Hematopoietic multipotent progenitor cell treated with erythropoietin and hydrocortisone succinate and interleukin-3 and kit ligand, for 17 days (in vitro differentiated cells): ENCODE data around the gene PGF.

Experiments
- DNase-seq: peaks from one replicate; pipeline ENCODE4 v3.0.0-alpha.2; 2015; ENCODE audit warnings: low spot score

The PGF gene

GRCh38 chr14:74898694-74899093 is 56.7 kb downstream of the PGF start:
- no peak for DNase-seq

GRCh38 chr14:74898083-74898482 is 57.3 kb downstream of the PGF start:
- no peak for DNase-seq

GRCh38 chr14:74897642-74898041 is 57.8 kb downstream of the PGF start:
- DNase-seq, result no peak

DNA sequence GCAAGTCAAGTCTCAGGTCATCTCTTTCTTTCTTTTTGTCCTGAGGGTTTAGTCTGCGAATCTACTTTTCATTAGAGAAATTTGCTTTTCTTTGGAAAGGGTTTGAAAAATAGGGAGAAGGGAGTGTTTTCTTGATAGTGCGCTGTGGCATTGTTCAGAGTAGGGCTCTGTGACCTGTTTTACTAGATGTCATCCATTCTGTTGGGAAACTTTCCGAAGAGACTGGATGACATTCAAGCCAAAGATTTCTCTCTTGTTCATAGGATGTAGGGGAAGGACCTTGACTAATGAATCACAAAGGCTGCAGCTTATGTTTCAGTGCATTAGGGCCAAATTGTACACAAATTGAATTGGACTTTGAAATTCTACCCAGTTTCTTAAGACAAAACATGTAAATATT is 59.0 kb downstream of the PGF start:
- no peak for DNase-seq

DNA sequence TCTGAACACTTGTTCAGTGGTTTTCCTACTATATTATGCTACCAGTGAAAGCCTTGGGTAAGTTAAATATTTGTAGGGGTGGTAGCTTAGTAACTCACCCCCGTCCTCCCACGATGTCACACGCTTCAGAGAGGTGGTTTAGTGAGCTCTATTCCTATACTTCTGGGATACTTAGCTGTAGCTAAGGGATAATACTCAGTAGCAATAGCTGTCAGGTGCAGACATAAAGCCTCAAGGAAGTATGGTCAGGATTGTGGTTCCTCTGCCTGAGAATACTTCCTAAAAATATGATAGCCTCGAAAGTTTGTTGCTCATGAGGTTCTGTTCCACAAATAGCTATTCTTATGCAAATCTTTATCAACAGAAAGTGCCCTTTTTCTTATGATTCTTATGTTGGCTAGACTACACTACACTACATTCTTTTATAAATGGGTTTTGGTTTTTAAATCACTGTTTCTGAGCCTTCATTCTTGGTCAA is 61.7 kb downstream of the PGF start:
- DNase-seq, result no peak

GRCh38 chr14:74892745-74893144 is 62.7 kb downstream of the PGF start:
- no peak for DNase-seq

DNA sequence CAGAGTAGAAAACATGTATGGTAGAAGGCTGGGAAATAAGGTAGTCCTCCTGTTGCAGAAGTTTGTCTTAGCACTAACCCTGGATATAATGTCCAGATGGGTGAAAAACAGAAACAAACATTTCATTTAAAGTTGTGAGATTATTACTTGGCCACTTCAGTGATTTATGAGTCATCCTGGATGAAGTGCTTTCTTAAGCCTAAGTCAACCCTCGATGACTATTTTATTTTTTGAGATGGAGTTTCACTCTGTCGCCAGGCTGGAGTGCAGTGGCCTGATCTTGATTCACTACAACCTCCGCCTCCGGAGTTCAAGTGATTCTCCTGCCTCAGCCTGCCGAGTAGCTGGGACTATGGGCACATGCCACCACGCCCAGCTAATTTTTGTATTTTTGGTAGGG is 63.5 kb downstream of the PGF start:
- no peak for DNase-seq
